Vagina (tissue), 2 donors: ENCODE measurements around the gene PUS7. TPM values are rescaled to one million over a fixed set of nuclear protein-coding genes. Genes with fewer than 3 reads are reported as not detected.

ENCODE experiments used
- DNase-seq, 2 donors: peaks; one replicate each; pipeline ENCODE4 v3.0.0-alpha.2; 2017; ENCODE audit errors: extremely low spot score in 2 of 2
- H3K27ac ChIP-seq: fragments of 200-600 bp; sonication (generic); one replicate; pipeline ENCODE4 v1.5.1; 2019
- H3K27me3 ChIP-seq: fragments of 200-600 bp; sonication (generic); one replicate; pipeline ENCODE4 v1.5.1; 2019
- H3K36me3 ChIP-seq, 2 donors: fragments of 200-600 bp; sonication (generic); one replicate each; pipeline ENCODE4 v1.5.1; 2017 to 2019
- H3K4me1 ChIP-seq: fragments of 200-600 bp; sonication (generic); one replicate; pipeline ENCODE4 v1.5.1; 2019
- H3K4me3 ChIP-seq, 2 donors: fragments of 200-600 bp; sonication (generic); 1 replicate in 1 of 2; 2 replicates in 1 of 2; pipeline ENCODE4 v1.5.1; 2016 to 2019
- H3K9me3 ChIP-seq: fragments of 200-600 bp; sonication (generic); one replicate; pipeline ENCODE4 v1.5.1; 2019
- POLR2A ChIP-seq, 2 donors: fragments of 450-650 bp; IDR thresholded peaks; one replicate each; pipeline ENCODE4 v1.6.1; 2017; ENCODE audit warnings: antibody characterized with exemption in 2 of 2, mild to moderate bottlenecking in 2 of 2, moderate library complexity in 2 of 2
- POLR2AphosphoS5 ChIP-seq, 2 donors: sonication (generic); formaldehyde crosslinking; IDR thresholded peaks; one replicate each; pipeline ENCODE4 v1.9.0; 2017; ENCODE audit warnings: antibody characterized with exemption in 2 of 2, mild to moderate bottlenecking in 2 of 2, low read depth in 1 of 2; ENCODE audit not compliant: insufficient read depth in 1 of 2
- intact Hi-C: fragments of 100-400 bp; cut with DNase I; formaldehyde crosslinking; loops from one replicate; pipeline ENCODE4 v1.15.1; 2023
- total RNA-seq: library from RNA; depleted of rRNA; stranded (reverse); fragments of >200 nt; gene quantifications from one replicate; pipeline ENCODE4 v1.2.3, GENCODE V29; 2016
- TF ChIP-seq, protein P1 (sequence below), 3 experiments: fragments of 450-650 bp in 2 of 3; fragments of 200-600 bp in 1 of 3; sonication (generic) in 1 of 3; IDR thresholded peaks; one replicate each; pipeline ENCODE4 v1.5.1; 2017 to 2019; ENCODE audit warnings: antibody characterized with exemption in 3 of 3, mild to moderate bottlenecking in 2 of 3, moderate library complexity in 2 of 3

Gene PUS7
- total RNA-seq, 1 donor from 2014 or later, result 16.9 TPM

DNA sequence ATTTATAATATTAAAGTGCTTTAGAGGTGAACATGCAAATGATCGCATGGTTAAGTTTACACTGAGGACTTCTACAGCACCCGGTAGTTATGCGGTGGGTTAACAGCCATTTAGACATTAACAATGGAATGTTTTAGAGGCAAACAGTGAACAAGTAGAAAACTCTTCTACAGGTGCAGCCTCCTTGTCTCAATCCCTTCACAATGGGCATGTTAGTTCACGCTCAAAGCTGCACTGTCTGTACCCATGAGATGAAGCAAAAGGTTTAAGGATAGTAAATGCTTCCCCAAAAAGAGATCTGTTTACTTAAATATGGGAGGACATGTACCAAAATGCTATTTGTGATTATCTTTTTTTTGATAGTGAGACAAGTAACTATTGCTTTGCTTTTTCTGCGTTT, 25.1 kb downstream of the PUS7 start:
- intact Hi-C loops, result no loop called here

DNA sequence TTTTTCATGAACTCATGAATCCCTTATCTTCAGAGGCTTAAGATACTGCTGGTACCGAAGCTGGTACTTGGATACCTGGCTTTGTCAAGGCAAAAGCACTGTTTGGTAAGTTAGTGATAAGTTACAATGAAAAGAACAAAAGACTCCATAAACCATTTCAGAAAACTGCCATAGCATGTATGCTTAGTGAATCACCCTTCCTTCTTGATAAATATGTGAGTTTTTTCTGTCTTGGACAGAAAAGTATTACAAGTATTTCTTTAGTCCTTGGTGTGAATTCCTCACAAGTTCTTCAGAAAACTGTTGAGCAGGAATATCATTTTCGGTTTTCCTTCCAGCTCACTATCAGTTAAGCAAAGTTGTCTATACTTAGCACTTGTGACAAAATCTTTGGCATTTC, 25.6 kb downstream of the PUS7 start:
- Histone ChIP-seq H3K36me3 (peaks cover 4 to 17% of the 10 kb centered on the region in 2 donors), H3K4me3 (no peak overlapping the region), H3K27ac (no peak overlapping the region), H3K9me3 (no peaks in the 10 kb centered on the region), H3K27me3 (no peaks in the 10 kb centered on the region), H3K4me1 (no peaks in the 10 kb centered on the region)
- DNase-seq, result no peak
- intact Hi-C loops, result no loop called here
- no peak for TF ChIP-seq POLR2AphosphoS5 (IDR thresholded peaks at IDR 0.05; ENCODE audit: insufficient read depth in 1 of 2, low read depth in 1 of 2)
- TF ChIP-seq, protein P1, sequence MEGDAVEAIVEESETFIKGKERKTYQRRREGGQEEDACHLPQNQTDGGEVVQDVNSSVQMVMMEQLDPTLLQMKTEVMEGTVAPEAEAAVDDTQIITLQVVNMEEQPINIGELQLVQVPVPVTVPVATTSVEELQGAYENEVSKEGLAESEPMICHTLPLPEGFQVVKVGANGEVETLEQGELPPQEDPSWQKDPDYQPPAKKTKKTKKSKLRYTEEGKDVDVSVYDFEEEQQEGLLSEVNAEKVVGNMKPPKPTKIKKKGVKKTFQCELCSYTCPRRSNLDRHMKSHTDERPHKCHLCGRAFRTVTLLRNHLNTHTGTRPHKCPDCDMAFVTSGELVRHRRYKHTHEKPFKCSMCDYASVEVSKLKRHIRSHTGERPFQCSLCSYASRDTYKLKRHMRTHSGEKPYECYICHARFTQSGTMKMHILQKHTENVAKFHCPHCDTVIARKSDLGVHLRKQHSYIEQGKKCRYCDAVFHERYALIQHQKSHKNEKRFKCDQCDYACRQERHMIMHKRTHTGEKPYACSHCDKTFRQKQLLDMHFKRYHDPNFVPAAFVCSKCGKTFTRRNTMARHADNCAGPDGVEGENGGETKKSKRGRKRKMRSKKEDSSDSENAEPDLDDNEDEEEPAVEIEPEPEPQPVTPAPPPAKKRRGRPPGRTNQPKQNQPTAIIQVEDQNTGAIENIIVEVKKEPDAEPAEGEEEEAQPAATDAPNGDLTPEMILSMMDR (IDR thresholded peaks at IDR 0.05), result no peak
- no peak for TF ChIP-seq POLR2A (IDR thresholded peaks at IDR 0.05)

More for the DNA sequence above, 25.1 kb downstream of the PUS7 start:
- no peak for DNase-seq
- H3K4me1 ChIP-seq, result no peaks in the 10 kb centered on the region
- H3K9me3 ChIP-seq, result no peaks in the 10 kb centered on the region
- no peak overlapping the region for H3K4me3 ChIP-seq
- H3K36me3 ChIP-seq, result peaks cover 4 to 18% of the 10 kb centered on the region in 2 donors
- no peaks in the 10 kb centered on the region for H3K27me3 ChIP-seq
- TF ChIP-seq, protein P1 (IDR thresholded peaks at IDR 0.05), result no peak
- no peak for TF ChIP-seq POLR2A (IDR thresholded peaks at IDR 0.05)
- no peak for TF ChIP-seq POLR2AphosphoS5 (IDR thresholded peaks at IDR 0.05; ENCODE audit: insufficient read depth in 1 of 2, low read depth in 1 of 2)
- no peak overlapping the region for H3K27ac ChIP-seq

DNA sequence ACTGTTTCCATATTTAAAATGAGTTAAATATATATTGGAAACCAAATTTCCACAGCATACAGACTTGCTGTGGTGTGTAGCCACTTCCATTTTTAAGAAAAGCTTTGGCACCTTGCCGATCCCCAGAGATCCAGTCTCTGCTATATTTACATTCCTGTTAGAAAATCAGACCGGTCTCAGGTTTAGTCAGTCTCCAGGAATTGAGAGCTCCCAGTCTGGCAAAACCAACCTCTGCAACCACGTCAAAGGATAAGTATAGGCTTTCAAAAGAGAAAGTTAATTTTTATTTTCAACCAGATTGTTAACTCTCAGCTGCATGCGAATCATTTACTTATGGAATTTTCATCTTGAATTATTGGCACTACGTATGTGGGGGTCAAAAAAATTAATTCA, 28.2 kb downstream of the PUS7 start:
- intact Hi-C loops, result no loop called here
- Histone ChIP-seq H3K9me3 (no peaks in the 10 kb centered on the region), H3K4me1 (no peaks in the 10 kb centered on the region), H3K27me3 (no peaks in the 10 kb centered on the region), H3K4me3 (no peak overlapping the region), H3K36me3 (no peaks in the 10 kb centered on the region), H3K27ac (no peak overlapping the region)
- no peak for TF ChIP-seq POLR2AphosphoS5 (IDR thresholded peaks at IDR 0.05; ENCODE audit: insufficient read depth in 1 of 2, low read depth in 1 of 2)
- no peak for TF ChIP-seq POLR2A (IDR thresholded peaks at IDR 0.05)
- TF ChIP-seq, protein P1 (IDR thresholded peaks at IDR 0.05), result no peak
- DNase-seq, result no peak

DNA sequence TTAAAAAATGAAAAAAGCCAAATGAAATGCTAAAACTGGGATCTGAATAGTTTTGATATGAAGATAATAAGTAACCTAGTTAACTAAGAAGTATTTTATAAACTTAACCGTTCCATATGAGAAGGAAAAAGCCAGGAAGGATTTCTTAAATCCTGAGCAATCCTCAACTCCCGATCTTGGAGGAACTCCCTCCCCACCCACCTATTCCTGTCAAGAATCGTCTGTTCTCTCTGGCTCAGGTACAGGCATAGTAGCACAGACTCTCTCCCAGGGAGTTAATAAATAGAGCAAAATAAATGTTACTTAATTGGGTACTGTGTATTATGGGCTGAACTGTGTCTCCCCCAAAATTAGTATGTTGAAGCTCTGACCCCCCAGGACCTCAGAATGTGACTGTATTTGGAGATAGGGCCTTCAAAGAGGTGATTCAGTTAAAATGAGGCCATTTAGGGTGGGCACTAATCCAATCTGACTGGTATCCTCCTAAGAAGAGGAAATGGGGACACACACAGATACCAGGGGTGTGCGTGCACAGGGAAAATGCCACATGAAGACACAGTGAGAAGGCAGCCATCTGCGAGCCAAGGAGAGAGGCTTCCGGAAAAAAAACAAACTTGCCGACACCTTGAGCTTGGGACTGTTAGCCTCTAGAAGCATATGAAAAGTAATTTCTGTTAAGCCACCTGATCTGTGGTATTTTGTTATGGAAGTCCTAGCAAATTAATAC, 28.7 kb downstream of the PUS7 start:
- H3K4me3 ChIP-seq, result no peak overlapping the region
- intact Hi-C loops, result no loop called here
- H3K36me3 ChIP-seq, result no peaks in the 10 kb centered on the region
- no peak overlapping the region for H3K27ac ChIP-seq
- H3K9me3 ChIP-seq, result no peaks in the 10 kb centered on the region
- no peak for DNase-seq
- TF ChIP-seq POLR2A (IDR thresholded peaks at IDR 0.05), result no peak
- no peak for TF ChIP-seq POLR2AphosphoS5 (IDR thresholded peaks at IDR 0.05; ENCODE audit: insufficient read depth in 1 of 2, low read depth in 1 of 2)
- TF ChIP-seq, protein P1 (IDR thresholded peaks at IDR 0.05), result no peak
- no peaks in the 10 kb centered on the region for H3K27me3 ChIP-seq
- H3K4me1 ChIP-seq, result no peaks in the 10 kb centered on the region

DNA sequence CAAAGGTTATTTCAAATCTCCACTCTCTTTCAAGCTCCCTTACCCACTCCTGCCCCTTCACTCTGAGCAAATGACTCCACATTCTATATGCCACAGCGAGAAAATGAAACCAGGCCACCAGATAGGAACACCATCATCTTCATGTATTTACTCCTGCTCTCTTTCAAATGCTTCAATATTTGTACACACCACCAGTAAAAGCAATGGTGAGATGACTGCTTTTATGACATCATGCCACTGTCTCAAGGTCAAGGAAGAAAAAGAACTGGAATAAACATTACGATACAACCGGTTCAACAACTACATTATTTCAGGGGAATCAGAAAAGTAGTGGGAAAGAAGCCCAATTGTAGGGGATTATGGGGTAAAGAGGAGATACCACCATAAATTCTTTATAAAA, 32.7 kb downstream of the PUS7 start:
- no peaks in the 10 kb centered on the region for H3K9me3 ChIP-seq
- TF ChIP-seq, protein P1 (IDR thresholded peaks at IDR 0.05), result no peak
- no peak for TF ChIP-seq POLR2A (IDR thresholded peaks at IDR 0.05)
- no peak for TF ChIP-seq POLR2AphosphoS5 (IDR thresholded peaks at IDR 0.05; ENCODE audit: insufficient read depth in 1 of 2, low read depth in 1 of 2)
- no peak for DNase-seq
- intact Hi-C loops, result no loop called here
- peaks cover 0 to 6% of the 10 kb centered on the region in 2 donors for H3K36me3 ChIP-seq
- H3K27me3 ChIP-seq, result no peaks in the 10 kb centered on the region
- H3K4me3 ChIP-seq, result no peak overlapping the region
- H3K4me1 ChIP-seq, result peaks cover 10% of the 10 kb centered on the region
- no peak overlapping the region for H3K27ac ChIP-seq
